Tongue (tissue), 2 donors: ENCODE results near the gene EXOC3. TPM values are rescaled to one million over a fixed set of nuclear protein-coding genes. Genes with fewer than 3 reads are reported as not detected.

Source experiments
- DNase-seq: peaks from one replicate; pipeline ENCODE4 v3.0.0-alpha.2; 2015
- total RNA-seq: library from RNA; depleted of rRNA; stranded (reverse); fragments of >200 nt; gene quantifications from one replicate; pipeline ENCODE4 v1.2.3, GENCODE V29; 2014

EXOC3 gene
- total RNA-seq, 1 donor from 2014 or later, result 48.7 TPM

DNA sequence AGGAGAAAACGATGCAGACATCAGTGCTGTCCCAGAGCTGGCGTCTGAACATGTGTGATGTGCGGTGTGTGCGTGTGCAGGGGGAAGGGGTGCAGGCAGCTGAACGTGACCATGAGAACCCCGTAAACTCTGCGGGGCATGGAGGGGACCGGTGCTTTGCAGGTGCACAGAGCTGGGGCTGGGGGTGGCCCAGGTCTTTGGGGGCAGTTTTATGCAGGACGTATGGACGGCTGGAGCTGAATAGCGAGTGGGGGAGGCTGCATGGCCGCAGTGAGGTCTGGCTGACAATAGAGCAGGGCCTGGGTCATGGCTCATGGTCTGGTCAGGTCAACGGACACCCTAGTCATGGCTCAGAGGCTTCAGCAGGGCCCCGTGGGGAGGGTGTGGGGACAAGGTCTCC, 3.3 kb upstream of the EXOC3 start:
- DNase-seq, result no peak

DNA sequence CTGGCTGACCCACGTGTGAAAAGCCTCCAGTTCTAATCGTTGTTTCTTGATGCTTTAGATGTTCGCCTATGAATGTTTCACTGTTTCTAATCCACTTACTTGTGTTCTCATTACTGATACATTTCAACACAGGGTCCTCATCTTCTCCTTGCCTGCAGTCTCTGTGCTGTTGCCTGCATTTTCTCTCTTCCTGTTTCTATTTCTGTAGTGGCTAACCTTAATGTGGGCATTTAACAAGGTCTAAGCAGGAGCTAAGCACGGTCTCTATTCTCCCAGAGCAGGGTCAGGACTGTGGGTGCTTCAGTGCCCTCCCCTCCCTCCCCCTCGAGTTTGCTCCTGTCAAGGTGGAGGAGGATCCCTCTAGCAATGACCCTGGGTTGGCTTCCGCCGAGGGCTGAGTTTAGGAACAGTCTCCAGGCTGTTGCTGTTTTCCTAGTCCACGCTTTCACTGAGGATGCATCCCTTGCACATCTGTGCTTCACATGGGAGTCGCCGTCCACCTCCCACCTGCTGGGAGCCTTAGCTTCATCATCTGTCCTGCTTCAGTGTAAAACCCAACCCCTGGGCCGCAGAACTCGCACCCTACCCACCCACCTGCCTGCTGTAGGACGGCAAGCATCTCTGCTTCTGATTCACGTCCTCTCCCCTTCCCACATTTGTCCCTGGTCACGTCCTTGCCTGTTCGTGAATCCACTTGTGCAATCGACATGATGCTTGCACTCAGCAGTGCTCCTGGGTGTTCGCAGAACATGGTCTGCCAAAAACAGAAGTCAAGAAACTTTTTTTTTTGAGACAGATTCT, 2.4 kb upstream of the EXOC3 start:
- DNase-seq, result no peak

DNA sequence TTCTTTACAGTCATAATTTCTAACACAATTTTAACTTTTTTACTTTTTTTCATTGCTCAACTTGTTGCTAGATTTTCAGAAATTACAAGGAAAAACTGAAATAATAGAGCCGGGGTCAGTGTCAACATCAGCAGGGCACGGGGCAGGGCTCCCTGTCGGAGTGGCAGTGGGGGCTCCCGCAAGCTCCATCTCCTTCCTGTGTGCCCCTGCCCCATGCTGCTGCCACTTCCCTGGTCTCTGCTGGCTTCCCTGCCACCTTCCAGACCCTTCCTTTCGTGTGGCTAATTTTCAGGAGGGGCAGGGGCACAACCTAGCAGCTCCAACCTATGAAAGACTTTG, 1.0 kb upstream of the EXOC3 start:
- DNase-seq, result no peak

DNA sequence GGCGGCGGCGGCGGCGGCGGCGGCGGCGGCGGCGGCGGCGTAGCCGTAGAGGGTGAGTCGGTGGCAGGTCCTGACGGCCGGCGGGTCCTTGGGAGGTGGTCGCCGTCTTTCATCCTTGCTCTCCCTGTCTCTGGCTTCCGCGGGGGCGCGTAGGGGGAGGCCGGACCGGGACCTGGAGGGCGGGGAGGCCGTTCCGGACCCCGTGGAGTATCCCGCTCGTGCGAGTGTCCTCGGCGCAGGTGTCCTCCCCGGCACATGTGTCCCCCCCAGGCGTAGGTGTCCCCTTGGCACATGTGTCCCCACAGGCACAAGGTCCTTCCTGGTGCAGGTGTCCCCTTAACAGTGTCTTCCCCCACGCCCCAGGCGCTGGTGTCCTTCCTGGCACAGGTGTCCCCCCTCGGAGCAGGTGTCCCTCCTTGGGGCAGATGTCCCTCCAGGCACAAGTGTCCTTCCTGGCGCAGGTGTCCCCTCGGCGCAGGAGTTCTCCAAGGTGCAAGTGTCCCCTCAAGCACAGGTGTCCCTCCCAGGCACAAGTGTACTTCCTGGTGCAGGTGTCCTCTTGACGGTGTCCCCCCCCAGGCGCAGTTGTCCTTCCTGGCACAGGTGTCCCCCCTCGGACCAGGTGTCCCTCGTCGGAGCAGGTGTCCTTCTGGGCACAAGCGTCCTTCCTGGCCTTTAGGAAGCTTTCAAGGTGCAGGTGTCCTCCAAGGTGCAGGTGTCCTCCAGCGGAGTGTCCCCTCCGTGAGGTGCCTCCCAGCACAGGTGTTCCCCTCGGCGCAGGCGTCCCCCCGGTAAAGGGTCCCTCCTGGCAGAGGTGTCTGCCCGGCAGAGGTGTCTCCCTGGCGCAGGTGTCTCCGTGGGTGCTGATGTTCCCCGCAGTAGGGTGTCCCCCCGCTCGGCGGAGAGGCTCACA, 519 bp downstream of the EXOC3 start:
- no peak for DNase-seq

DNA sequence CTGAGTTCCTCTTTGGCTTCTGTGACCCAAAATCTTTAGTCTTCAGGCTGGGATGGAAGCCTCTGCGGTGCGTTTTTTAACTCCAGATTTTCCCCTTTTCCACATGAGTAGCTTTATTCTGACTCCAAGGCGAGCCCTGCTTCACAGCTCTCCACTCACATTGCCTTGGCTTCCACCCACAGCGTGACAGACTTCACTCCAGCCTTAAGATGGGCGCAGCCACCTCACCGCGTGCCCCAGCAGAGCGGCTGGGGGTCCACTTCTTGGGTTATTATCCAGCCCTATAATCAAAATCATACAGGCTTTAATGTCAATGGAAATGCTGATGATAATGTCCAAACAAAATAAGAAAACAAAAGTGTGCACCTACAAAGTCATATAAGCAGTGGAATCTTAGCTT, 1.2 kb downstream of the EXOC3 start:
- no peak for DNase-seq

DNA sequence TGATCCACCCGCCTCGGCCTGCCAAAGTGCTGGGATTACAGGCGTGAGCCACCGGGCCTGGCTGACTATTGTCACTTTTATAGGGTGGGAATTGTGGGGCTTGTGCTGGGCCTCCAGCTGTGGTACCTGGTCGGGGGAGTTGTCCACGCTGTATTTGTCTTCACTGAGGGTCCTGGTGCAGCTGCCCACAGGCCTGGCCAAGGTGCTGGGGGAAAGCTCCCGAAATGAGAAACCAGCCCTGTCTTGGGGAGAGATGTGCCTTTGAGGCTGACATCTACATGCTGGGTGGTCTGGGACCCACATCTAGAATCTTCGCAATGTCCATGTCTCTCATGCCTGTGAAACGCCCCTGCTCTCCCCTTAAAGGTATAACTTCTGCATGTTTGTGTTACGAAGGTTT, 2.6 kb downstream of the EXOC3 start:
- DNase-seq, result no peak

DNA sequence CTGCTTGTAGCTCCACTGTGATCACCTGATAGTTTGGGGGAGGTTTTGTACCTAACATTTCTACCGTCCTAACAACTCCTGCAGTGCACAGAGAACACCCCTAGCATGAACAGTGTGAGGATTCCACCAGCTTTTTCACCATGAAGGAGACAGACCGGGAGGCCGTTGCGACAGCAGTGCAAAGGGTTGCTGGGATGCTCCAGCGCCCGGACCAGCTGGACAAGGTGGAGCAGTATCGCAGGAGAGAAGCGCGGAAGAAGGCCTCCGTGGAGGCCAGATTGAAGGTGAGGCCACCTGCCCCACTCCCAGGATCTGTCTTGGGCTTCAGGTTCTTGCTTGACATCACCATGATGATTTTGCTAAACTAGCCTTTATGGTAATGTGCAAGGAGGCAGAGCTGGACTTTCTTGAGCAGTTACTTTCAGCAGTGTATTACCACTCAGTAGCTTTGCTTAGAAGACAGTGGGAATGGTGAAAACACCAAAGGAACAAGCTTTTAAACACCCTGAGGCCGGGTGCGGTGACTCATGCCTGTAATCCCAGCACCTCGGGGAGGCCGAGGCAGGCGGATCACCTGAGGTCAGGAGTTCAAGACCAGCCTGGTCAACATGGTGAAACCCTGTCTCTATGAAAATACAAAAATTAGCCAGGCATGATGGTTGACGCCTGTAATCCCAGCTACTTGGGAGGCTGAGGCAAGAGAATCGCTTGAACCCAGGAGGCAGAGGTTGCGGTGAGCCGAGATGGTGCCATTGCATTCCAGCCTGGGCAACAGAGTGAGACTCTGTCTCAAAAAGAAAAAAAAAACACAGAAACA, 3.3 kb downstream of the EXOC3 start:
- no peak for DNase-seq

DNA sequence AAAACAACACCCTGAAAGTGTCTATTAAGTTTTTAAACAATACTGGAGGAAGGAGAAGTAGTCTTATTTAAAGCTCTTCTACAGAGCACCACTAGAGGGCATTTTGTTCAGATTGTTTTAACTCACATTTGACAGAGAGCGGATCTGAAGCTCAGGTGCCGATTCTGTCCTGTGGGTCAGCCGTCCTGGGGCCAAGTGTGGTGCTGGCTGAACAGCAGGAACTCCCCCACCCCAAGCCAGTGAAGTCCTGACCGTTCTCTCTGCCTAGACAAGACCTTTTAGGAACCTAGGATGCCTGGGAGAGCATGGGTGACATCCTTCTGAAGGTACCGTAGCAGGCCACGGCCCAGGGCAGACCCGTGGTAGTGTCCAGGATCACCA, 3.9 kb downstream of the EXOC3 start:
- peak; percentile 48 for DNase-seq

DNA sequence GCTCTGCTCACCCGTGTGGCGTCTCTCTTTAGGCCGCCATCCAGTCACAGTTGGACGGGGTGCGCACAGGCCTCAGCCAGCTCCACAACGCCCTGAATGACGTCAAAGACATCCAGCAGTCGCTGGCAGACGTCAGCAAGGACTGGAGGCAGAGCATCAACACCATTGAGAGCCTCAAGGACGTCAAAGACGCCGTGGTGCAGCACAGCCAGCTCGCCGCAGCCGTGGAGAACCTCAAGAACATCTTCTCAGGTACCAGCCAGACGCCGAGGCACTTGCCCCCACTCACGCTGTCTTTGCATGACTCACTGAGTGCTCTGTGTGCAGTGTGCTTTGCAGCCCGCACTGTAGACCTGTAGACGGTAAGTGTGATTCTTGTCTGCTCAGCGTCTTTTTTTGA, 4.5 kb downstream of the EXOC3 start:
- DNase-seq, result no peak

DNA sequence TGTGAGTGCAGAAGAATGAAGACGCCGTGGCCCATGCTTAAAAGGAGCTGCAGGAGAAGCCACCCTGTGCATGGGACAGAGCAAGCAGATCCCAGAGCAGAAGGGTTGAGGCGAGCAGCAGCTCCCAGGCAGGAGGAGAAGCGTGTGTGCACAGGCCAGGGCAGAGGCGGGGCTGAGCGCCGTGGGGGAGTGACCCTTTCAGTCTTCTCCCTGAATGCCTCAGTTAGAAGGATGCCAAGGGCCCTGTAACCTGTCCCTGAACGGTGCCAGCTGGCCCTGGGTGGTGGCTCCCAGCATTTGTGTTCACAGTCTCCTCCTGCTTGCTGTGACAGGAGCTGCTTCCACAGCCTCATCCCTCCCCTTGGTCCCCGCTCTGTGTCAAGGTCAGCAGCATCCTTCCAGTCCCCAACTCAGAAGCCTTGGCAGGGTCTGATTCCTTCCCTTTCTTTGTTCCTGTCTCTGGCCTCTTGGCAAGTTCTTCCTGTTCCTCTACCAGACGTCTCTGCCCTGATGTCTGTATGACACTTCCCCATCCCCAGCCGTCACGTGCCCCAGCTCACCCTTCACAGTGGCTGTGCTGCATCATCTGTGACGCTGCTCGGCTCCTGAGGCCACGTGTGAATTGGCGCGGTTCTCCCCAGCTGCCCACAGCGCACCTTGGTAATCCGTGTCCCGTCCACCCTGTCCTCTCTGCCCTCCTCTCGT, 5.2 kb downstream of the EXOC3 start:
- DNase-seq, result no peak

DNA sequence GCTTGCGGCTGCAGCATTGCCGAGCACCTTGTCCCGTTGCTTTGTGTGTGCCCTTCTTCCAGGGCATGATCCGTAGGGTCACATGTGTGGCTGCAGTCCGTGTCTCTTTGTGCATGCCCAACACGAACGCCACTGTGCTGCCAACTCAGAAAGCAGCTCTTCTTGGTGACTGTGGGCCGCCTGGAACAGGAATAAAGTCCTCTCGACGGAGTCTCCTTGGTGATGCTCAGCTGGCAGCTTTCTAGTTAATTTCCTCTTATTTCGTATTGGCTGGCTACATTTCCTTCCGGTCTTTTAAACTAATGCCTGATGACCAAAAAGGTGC, 5.8 kb downstream of the EXOC3 start:
- DNase-seq, result no peak

DNA sequence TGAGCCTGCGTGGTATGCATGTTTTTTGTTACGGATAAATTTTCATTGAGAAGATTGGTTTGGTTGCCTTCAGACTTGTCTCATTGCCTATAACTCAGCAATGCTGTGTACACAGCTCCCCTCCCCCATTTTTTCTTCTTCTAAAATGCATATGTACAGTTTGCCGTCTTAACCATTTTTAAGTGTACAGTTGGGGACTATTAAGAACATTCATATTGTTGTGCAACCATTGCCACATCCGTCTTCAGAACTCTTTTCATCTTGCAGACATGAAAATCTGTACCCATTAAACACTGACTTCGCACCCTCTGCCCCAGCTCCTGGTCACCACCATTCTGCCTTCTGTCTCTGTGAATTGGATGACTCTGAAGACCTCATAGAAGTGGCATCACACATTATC, 6.2 kb downstream of the EXOC3 start:
- no peak for DNase-seq

DNA sequence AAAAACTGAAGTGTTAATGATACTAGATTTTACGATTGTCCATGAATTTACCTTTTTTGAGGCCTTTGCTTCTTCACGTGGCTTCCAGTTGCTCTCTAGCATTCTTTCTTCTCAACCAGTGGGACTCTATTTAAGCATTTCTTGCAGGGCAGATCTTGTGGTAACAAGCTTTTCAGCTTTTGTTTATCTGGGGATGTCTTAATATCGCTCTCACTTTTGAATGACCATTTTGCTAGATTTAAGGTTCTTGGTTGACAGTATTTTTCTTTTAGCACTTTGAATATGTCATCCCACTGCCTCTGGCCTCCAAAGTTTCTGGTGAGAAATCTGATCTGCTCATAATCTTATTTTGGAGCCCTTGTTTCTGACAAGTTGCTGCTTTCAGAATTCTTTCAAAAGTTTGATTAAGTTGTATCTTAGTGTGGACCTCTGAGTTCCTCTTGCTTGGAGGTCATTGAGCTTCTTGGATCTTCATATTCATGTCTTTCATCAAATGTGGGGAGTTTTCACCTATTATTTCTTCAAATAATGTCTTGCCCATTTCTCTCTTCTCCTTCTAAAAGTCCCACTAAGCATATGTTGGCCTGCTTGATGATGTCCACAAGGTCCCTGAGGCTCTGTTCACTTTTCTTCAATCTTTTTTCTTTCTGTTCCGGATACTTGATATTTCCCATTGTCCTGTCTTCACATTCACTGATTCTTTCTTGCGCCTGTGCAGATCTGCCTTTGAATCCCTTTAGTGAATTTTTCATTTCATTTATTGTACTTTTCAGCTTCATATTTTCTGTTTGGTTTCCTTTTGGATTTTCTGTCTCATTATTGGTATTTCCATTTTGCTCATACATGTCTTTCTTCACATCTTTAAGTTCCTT, 8.8 kb downstream of the EXOC3 start:
- DNase-seq, result no peak

DNA sequence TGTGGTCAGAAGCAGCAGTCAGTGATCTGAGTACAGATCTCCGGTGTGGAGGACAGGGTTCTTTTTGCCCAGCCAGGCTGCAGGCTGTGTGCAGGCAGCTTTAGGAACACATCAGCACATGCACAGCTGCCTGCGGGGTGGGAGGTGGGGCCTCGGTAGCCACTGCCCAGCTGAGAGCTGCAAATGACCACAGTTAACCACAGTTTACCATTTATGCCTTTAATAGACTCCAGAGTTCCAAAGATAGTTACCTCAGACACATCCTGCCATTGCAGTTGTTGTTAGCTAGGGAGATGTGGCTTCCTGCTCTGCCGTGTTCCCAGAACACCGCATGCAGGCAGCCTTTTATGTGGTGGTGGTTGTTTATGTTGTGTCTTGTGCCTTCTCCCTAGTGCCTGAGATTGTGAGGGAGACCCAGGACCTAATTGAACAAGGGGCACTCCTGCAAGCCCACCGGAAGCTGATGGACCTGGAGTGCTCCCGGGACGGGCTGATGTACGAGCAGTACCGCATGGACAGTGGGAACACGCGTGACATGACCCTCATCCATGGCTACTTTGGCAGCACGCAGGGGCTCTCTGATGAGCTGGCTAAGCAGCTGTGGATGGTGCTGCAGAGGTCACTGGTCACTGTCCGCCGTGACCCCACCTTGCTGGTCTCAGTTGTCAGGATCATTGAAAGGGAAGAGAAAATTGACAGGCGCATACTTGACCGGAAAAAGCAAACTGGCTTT, 10.2 kb downstream of the EXOC3 start:
- DNase-seq, result no peak

DNA sequence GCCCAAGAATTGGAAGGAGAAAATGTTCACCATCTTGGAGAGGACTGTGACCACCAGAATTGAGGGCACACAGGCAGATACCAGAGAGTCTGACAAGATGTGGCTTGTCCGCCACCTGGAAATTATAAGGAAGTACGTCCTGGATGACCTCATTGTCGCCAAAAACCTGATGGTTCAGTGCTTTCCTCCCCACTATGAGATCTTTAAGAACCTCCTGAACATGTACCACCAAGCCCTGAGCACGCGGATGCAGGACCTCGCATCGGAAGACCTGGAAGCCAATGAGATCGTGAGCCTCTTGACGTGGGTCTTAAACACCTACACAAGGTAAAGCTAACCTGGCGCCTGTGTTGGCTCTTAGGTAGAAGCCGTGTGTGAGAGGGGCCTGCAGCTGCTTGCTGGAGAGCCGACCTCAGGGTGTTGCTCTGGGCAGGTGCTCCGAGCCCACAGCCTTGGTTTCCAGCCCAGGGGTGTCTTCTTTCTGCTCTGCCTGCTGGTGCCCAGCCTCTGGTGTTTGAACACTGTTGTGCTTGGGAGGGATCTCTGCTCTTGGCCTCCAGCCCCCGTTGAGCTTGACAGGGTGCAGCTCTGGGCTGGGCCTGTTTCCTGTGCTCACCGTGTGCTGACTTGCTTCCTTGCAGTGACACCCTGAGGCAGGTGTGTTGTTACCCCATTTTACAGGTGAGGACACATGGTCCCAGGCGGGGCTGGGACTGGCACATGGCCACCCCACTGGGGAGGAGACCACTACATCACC, 10.9 kb downstream of the EXOC3 start:
- no peak for DNase-seq

DNA sequence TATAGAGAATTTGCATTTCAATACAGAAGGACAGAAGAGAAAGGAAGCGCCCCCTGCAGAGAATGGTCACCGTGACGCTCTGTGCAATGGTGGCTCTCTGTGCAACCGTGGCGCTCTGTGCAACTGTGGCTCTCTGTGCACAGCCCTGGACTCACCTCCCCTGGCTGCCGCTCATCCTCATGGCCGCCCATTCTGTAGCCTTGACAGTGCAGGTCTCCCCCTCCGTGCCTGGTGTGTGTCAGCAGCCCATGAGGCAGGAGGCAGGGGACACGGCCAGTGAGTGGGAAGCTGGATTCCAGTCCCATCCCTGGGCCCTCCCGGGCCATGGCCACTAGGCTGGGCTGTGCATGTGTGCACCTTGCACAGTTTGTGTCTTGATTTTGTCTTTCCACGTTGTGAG, 12.0 kb downstream of the EXOC3 start:
- no peak for DNase-seq

DNA sequence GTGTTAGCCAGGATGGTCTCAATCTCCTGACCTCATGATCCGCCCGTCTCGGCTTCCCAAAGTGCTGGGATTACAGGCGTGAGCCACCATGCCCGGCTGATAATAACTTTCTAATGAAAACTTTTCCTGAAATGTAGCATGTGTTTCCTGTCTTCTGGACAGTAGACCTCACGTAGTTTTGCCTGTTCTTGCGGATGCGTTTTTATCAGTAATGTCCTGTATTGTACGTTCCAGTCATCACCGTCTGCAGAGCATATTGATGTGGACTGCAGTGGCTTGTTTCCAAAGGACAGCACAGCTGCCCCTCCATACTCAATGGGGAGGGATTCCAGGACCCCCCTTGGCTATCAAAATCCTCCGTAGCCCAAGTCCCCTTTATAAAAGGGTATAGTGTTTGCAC, 12.8 kb downstream of the EXOC3 start:
- no peak for DNase-seq

DNA sequence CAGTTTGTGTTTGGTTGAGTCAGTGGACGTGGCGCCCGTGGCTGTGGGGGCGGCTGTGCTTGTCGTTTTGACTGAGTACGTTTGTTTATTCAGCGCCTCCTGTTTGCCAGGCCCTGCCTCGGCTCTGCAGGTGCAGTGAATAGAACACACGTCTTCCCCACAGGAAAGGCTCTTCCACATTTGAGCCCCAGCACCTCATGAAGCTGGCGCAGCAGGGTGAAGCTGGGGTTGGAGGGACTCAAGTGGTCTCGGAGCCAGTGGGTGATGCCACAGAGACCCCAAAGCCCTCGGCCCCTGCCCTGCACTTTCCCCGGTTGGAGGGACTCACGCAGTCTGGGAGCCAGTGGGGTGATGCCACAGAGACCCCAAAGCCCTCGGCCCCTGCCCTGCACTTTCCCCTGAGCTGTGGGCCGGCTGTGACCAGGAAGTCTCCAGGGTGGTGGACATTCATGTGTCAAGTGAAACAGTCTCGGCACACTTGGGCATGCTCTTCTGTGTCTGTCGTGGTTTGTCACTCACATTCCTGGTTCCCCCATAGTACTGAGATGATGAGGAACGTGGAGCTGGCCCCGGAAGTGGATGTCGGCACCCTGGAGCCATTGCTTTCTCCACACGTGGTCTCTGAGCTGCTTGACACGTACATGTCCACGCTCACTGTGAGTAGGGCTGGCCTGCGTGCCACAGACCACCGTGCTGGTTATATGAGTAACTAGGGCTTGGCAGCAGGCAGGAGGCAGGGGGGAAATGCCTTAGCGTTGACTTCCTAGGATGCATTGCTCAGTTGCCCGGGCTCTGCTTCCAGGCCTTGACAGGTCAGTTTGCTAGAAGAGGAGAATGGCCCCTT, 13.6 kb downstream of the EXOC3 start:
- no peak for DNase-seq
